GM10266 (cell line): ENCODE results near the gene KRTAP10-3.
A peak's percentile ranks its signal among the peaks of the same experiment; 100 is the strongest.

ENCODE experiments used
- DNase-seq: peaks from one replicate; pipeline ENCODE4 v3.0.0; 2012; ENCODE audit errors: extremely low spot score
- TF ChIP-seq, protein P1 (sequence below): IDR thresholded peaks from 2 replicates; pipeline ENCODE4 v1.5.1; 2012; ENCODE audit warnings: mild to moderate bottlenecking, low read depth; ENCODE audit not compliant: control insufficient read depth, insufficient read depth; ENCODE audit errors: missing control alignments

Gene KRTAP10-3

DNA sequence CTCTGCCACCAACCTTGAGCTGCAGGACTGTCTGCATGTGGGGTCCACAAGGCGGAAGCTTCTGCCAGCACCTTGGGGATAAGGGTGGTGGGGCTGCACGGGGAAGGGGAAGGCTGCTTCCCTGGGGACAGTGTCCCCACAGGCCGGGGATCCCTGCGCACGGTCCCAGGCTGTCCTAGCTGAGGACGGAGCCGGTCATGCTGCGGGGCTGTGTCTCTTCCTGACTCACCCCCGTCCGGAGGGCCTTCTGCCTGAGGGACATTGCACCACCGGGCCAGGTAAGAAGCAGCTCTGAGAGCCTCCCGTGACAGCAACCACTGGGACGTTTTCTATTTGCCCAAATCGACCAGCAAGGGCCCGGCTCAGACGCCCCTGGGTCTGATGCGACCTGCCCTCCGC, 48.5 kb downstream of the KRTAP10-3 start:
- TF ChIP-seq, protein P1, sequence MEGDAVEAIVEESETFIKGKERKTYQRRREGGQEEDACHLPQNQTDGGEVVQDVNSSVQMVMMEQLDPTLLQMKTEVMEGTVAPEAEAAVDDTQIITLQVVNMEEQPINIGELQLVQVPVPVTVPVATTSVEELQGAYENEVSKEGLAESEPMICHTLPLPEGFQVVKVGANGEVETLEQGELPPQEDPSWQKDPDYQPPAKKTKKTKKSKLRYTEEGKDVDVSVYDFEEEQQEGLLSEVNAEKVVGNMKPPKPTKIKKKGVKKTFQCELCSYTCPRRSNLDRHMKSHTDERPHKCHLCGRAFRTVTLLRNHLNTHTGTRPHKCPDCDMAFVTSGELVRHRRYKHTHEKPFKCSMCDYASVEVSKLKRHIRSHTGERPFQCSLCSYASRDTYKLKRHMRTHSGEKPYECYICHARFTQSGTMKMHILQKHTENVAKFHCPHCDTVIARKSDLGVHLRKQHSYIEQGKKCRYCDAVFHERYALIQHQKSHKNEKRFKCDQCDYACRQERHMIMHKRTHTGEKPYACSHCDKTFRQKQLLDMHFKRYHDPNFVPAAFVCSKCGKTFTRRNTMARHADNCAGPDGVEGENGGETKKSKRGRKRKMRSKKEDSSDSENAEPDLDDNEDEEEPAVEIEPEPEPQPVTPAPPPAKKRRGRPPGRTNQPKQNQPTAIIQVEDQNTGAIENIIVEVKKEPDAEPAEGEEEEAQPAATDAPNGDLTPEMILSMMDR = no peak
- DNase-seq = no peak

DNA sequence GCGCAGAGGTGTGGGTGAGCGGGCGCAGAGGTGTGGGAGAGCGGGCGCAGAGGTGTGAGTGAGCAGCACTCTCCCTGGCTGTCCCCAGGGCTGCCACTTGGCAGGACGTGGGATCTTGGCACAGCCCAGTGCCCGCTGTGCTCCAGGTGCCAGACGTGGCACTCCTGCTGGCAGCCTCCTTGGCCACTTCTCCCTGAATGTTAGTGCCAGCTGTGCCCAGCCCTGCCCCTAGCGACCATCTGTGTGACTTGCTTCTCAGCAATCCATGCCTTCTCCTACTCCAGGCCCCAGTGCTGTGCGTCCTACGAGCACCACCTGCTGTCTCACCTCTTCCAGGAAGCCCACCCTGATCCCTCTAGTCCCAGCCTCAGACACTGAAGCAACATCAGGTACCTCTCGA, 49.1 kb downstream of the KRTAP10-3 start:
- TF ChIP-seq, protein P1 = peak; percentile 3
- no peak for DNase-seq

GRCh38 chr21:44508711-44509445, 49.7 kb downstream of the KRTAP10-3 start:
- TF ChIP-seq, protein P1 = no peak
- no peak for DNase-seq

DNA sequence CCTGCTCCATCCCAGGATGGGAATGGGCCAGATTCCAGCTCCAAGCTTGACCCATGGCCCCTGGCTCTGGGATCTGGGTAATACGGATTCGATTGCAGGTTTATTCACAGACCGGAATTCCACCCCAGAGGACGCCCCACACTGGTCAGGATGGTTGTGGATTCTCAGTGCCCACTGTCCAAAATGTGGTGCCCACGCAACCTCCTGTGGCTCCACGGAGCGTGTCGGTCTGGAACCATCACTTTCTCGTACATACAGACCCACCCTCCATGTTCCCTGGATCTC, 50.2 kb downstream of the KRTAP10-3 start:
- DNase-seq = no peak
- TF ChIP-seq, protein P1 = no peak
